ENCODE measurements around the gene SCIN.
"Not testable (repeated sequence)": the region's sequence is repeated elsewhere in the genome, so short reads cannot be mapped to it uniquely, and the experiment has no call there.

The SCIN gene

DNA sequence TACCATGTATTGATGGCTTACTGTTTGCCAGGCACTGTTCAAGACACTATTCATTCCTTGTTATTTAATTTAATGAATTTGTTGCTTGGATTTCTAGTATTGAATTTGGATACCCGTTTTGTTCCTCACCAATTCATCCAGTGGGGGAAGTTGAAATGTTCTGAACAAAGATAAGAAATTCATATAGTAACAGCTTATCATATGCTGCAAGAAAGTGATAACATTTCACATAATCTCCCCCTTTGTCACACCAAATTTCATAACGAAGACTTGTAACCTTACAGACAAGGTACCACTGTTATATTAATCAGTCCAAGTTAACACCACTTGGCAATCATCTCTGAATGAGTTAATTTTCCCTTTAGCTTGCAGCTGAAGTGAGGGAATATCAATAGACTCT, 42.1 kb downstream of the SCIN start:
- no peak for DNase-seq (ENCODE audit: low read depth in 2 of 2)

DNA sequence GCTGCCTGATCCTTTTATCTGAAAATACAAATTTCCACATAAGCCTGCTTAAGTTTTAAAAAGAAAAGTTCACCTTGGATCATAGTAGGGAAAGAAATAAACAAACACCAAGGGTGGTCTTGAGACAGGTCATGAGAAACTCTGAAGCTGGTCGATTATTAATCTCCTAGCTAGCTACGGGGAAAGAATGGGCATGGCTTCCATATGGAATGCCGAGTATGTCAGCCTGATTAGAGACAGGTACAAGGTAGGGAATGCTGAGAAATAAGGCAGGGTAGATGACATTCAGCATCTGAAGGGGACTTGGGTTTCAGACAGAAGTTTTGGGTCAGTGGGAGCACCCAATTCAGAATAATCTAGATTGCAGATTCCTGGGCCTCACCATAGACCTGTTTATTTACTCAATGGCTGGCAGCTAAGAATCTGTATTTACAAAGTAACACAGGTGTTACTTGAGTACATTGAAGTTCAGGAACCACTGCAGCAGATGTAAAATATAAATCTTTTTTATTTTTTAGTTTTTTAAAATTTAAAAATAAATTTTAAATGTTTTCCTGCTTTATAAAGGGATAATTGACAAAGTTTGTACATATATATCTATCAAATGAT, 49.0 kb downstream of the SCIN start:
- DNase-seq (ENCODE audit: low read depth in 2 of 2), result no peak

DNA sequence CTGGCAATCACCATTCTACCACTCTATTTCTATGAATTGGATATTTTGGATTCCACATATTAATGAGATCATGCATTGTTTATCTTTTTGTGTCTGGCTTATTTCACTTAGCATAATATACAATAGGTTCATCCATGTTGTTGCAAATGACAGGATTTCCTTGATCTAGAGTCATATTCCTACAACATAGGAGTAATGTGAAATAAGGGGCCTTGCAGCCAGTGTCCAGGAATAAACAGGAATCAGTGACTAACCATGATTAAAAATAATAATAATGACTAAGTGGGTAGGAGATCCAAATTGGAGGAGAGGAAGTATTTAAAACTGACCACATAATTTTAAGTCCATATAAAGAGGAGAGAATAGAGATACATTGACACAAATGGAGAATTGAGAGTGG, 49.9 kb downstream of the SCIN start:
- no peak for DNase-seq (ENCODE audit: low read depth in 2 of 2)

DNA sequence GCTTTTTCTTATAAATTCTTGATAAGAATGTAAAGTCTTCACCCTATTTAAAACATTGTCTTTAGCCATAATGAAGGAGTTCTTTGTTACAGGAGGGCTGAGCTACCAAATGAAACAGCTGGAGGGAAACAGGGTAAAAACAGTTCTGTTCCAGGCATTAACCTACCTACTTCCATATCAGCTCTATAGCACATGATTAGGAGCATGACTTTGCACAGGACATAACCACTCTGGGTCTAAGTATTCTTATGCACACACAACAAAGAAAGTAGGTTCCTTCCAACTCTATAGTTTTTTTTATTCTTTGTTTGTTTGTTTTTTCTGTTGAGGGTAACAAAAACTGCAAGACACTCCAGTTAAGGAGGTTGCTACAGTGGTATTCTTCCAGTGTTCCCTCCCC, 52.7 kb downstream of the SCIN start:
- no peak for DNase-seq (ENCODE audit: low read depth in 2 of 2)

DNA sequence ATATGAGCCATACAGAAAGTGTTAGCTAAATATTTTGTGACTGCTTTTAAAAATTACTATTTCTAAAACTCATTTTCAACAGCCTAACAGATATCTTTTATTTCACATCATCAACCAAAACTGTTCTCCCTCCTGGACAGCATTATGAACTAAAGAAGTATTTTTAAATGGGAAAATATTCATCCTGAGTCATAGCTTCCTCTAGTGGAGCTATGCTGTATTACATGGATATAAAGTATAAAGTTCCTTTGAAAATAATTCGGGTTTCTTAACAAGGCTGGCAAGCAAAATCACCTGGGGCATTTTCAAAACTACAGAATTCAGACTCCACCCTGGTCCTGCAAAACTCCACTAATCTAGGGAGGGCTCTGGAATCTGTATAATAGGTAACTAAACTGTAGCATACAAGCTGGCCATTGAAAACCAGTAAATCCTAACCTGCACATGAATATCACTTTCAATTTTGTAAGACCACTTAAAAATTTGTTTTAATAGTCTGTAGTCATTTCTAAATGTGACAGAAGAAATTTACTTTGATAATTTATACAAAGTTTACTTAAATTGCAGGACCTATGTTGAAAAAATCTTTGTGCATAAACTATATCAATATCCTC, 53.5 kb downstream of the SCIN start:
- no peak for DNase-seq (ENCODE audit: low read depth in 2 of 2)

DNA sequence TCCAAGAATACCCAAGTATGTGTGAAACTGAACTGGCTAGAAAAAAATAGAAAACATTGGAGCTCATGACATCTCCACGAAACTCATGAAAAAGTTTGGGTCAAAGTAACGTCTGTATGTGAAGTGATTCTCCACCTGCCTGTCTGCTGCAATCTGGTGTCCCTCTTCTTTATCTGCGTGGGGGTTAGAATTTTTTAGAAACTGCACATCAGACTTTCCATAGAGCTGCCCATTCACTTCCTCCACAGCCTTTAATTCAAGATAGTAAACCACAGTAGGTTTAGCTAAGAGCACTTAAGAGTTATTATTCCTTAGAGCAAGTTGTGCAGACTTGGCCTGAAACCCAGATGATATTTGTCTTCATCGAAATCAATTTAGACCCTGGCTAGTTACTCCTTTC, 55.3 kb downstream of the SCIN start:
- DNase-seq (ENCODE audit: low read depth in 2 of 2), result no peak

DNA sequence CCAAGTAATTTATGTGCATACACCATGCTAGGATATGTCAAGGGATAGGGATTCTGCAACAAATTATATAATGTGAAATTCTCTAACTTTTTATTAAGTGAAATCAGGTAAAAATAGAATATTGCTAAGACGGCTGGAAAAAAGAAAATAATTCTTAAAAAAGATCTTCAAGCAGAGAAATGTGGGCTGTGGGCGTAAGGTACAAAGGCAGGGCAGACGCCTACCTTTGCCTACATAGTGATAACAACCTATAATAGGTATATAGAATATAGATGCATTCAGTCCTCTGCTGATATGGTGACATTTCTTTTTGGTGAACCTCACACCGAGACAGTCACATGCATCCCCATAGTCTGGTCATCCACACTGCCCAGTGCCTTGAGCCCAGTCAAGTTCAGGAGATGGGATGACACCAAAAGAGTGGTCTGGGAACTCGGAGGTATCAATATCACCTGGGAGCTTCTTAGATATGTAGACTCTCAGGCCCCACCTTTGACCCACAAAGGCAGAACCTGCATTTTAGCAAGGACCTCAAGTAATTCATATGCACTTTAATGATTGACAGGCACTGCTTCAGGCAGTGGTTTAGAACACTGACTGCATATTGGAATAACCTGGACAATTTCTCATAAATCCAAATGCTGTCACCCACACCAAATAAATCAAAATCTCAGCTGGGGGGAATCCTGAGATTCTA, 59.4 kb downstream of the SCIN start:
- DNase-seq (ENCODE audit: low read depth in 2 of 2), result no peak

DNA sequence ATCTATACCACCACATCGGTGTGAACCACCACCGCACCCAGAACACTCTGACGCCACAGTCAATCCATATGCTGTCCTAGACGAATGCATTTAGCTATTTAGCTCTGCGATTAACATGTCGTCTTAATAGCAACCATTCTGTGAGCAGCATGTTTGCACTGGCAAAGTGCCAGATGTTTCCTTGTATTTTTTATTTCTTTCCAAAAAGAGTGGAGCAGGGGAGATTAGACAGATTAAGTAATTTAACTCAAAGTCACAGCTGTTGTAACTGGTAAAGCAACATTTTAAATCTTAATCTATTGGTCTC, 59.9 kb downstream of the SCIN start:
- DNase-seq (ENCODE audit: low read depth in 2 of 2), result no peak

DNA sequence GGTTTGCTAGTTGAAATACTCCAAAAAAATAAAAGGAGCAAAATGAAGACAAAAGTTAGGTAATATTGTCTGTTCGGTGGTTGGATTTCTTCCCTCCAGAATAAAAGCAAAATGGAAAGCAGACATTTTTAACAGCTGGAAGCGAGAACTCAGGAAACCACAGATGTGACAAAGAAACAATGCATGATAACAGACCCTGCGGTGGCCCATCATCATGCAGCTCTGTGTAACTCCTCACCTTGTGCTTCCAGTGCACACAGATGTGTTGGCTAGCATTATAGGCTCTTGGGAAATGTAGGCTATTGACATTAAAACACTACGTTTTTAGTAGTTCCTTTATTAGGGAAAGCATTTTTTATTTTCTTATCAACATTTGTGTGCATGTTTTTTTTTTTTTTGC, 63.1 kb downstream of the SCIN start:
- DNase-seq (ENCODE audit: low read depth in 2 of 2), result no peak

DNA sequence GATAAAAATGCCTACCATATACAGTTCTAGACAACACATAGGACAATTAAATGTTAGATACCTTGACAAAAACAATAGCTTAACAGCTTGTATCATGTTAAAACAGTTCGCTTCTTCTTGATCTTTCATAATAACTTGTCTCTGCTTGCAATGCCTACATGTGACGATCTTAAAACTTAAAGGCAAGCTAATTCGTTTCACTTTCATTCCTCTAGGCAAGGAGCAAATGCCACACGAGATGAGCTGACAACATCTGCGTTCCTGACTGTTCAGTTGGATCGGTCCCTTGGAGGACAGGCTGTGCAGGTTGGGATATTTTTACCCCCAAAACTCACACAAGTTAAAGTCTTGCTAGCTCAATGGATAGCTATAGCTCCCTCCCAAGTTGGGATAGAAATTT, 65.3 kb downstream of the SCIN start:
- DNase-seq (ENCODE audit: low read depth in 2 of 2), result no peak

DNA sequence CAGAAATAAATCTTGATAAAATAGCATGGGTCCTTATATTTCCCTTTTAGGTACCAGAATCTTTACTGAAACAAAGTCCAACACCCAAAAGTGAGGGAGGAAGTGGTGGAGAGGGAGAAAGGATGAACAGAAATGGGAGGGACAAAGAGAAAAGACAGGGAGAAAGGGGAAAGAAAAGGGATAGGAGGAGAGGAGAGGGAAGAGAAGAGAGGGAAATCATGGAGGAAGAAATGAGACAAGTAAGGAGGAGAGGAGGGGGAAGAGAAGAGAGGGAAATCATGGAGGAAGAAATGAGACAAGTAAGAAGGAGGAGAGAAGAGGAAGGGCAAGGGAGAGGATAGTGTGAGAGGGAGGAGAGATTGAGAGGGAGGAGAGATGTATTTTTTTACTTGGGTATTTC, 66.8 kb downstream of the SCIN start:
- DNase-seq (ENCODE audit: low read depth in 2 of 2), result no peak

DNA sequence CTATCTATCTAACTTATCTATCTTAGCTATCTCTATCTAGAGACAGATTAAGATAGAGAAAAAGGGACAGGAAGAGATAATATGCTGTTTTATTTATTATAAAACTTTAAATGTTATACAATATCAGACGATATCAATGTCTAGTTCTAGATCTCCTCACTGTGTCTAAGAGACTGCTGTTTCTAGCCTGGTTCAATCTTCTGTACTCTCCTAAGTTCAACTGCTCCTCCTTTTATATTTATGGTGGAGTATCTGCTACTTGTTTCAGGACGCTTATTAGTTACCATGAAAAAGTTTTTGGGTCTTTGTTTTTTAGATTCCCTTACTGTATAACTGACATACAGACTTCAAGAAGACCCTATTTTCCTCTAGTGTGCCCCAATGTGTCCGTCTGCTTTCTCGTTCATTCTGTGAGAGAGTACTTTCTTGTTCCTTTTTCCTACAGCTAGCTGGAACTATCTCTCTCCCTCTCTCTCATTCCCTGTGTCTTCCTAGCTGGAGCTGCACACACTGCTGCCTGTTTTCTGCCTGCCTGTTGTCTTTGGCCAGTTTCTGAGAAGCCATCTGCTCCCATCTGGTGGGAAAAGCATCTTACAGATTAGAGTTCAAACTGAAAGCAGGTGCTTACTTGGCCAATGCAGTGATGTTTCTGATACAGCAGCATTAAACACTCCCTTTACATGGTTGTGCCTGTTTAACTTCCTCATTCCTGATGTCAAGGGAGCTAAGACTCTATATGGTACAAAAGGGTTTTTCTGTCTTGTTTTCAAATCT, 67.5 kb downstream of the SCIN start:
- DNase-seq (ENCODE audit: low read depth in 2 of 2), result no peak

DNA sequence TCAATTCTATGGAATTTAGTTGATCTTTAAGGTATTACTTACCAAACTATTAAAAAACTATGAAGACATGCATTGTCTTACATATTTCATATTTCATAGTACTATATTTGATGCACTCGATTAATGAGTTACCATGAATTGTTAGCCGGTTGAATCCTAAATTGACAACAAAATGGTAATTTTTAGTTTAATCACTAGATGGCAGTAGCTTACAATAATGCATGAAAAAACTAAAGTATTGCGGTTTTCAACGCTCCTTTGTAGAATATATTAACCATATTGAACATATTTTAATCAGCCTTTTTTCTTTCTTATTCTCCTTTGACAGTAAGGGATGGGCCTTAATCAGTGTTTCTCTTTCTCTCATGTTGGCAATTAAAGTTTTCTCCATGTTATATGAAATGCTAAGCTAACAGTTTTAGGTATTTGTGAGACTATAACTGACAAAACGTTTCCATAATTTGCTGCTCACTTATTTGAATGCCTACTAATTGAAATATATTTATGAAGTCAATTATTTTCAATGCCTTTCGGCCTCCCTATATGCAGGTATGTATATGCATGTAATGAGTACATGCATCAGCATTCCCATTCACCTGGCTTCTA, 68.4 kb downstream of the SCIN start:
- DNase-seq (ENCODE audit: low read depth in 2 of 2), result no peak

DNA sequence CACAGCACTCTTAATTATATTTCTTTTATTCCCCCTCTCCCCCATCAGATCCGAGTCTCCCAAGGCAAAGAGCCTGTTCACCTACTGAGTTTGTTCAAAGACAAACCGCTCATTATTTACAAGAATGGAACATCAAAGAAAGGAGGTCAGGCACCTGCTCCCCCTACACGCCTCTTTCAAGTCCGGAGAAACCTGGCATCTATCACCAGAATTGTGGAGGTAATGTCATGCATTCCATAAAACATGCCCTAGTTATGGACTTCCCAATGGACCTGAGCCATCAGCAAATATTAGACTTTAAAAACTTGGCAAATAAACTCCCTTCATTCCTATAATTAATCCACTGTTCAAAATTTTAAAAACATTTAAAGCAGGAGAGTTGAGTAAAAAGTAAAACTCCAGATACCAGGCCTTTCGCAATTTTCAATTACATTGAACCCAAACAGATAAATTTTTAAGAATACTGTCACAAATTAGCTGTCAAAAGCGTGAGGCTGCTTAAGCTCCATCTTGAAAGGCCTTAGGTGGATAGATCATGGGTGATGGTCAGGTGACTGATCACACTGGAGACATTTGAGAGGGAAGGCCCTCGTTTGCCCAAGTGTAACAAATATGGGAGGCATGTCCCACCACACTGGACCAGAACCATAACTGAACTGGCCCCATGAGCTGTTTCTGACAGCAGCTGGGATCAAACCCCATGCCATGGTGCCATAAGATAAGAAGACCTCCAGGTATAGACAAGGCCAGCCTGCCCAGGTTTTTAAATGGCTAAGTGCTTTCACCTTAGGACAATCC, 70.0 kb downstream of the SCIN start:
- no peak for DNase-seq (ENCODE audit: low read depth in 2 of 2)

DNA sequence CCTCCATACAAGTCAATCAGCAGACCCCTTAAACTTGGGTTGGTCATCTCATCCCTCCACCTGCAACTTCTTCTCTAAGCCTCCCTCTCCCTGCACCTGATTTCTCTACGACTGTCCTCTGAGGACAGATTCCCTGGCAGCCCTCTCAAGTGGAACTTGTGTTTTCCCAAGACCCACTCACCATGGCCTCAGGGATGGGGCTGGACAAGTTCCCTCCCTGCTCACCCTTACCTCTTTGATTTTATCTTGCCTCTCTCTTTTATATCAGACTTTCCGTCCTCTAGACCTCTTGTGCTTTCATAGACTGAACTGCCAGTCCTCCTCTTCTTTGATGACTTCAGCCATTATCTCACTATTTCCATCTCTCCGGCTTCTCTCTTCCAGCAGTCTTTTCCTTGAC, 70.7 kb downstream of the SCIN start:
- no peak for DNase-seq (ENCODE audit: low read depth in 2 of 2)

DNA sequence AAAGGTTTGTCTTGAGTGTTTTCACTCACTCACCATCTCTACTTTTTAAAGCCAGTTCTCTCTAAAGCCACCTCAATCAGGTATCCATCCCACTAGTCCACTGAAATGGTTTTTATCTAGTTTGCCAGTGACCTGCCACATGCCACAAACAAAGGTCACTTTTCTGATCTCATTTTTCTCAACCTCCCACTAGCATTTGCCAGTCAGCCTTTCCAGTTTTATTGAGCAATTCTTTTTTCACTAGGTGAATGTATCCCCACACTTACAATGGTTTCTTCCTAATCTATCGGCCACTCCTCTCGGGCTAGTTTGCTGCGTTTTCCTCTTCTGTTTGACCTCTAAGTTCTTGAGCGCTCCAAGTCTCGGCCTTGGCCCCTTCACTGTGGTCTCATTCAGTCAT, 72.0 kb downstream of the SCIN start:
- DNase-seq (ENCODE audit: low read depth in 2 of 2), result no peak

DNA sequence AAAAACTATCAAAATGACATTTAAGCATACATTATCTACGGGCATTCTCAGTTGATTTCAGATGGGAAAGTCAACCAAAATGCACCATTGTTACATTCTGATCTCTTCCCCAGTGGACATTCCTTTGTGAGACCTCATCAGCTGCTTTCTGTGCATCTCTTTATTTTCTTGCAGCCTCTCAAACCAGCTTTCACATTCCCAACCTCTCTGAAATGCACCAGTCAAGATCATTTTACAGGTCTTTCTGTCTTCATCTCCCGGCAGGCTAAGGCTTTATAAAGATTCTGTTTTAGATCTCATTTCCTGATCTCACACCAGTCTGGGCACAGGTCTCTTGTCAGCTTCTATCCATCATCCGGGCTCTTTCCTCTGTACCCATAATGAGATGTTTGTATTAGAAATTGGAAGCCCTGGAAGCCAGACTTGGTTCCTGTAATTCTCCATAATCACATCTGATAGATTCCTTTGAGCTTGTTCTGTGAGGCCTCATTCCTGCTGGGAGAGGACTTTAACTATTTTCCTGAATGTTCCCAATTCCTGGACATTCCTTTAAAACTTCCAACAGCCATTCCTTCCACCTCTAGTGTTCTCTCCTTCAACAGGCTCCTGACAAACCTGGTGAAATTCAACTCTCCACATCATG, 72.6 kb downstream of the SCIN start:
- no peak for DNase-seq (ENCODE audit: low read depth in 2 of 2)

DNA sequence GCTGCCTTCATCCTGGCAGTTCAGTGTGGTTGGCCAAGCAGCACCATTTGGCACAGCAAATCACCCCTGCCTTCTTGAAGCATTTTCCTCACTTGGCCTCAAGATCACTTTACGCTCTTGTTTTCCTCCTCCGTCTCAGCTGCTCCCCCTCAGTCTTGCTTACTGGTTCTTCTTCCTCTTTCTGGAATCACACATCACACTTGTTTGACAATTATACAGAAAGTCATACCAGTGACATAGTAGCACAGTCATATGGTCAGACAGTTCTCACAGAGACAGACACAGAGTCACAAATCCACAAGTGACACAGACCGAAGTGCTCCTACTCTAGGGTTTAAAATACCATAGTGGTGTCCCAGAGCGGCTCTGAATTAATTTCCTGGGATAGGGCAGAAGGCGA, 73.1 kb downstream of the SCIN start:
- DNase-seq (ENCODE audit: low read depth in 2 of 2), result no peak

DNA sequence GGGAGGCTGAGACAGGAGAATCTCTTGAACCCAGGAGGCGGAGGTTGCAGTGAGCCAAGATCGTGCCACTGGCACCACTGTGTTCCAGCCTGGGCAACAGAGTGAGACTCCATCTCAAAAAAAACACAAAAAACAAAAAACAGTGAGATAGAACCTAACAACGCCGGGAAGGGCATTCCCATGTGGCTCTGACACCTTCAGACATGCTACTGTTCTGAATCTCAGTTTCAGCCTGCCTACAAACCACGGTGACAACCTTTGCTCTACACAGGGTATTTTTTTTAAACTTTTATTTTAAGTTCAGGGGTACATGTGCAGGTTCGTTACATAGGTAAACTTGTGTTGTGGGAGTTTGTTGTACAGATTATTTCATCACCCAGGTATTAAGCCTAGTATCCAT, 74.7 kb downstream of the SCIN start:
- not testable (repeated sequence) for DNase-seq (ENCODE audit: low read depth in 2 of 2)

DNA sequence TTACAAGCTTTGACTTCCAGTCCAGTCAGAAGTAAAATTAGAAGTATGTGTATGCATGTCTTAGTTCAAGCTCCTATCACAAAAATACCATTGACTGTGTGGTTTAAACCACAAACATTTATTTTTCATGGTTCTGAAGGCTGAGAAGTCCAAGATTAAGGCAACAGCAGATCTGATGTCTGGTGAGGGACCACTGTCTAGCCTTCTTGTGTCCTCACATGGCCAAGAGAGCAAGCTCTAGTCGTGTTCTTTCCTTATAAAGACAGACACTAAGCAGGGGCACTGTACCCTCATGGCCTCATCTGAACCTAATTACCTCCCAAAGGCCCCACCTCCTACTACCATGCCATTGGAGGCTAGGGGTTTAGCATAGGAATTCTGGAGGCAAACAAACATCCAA, 75.6 kb downstream of the SCIN start:
- no peak for DNase-seq (ENCODE audit: low read depth in 2 of 2)

Measured in stimulated activated CD4-positive, alpha-beta T cell treated with anti-CD3 and anti-CD28 coated beads, Interleukin-15, amount 100 ng/mL, for 48 hours (primary cell).